Tibial nerve (tissue), 4 donors: ENCODE results near the gene PKNOX2.

Experiments
- EP300 ChIP-seq, 2 donors: sonication (generic); formaldehyde crosslinking; IDR thresholded peaks; one replicate each; pipeline ENCODE4 v1.6.1; 2017; ENCODE audit warnings: antibody characterized with exemption in 2 of 2, mild to moderate bottlenecking in 1 of 2
- TF ChIP-seq, protein P1 (sequence below), 5 experiments: fragments of 200-600 bp in 3 of 5; fragments of 450-650 bp in 2 of 5; sonication (generic) in 3 of 5; IDR thresholded peaks; one replicate each; pipeline ENCODE4 v1.5.1; 2016 to 2019; ENCODE audit warnings: antibody characterized with exemption in 5 of 5, mild to moderate bottlenecking in 3 of 5, moderate library complexity in 2 of 5

DNA sequence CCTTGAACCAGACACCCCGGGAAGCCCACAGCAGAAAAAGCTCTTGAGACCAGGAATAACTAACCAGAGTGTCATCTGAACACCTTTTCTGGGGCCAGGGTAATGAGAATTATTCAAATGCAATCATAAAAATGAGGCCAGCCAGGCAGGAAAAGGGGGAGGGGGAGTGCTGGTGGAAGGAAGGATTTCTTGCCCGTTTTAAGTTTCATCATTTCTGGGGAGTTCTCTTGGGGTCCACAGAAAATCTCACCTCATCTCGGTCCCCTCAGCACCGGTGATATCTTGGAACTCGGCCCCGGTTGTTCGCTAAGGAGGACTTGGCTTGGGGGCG, 495 bp upstream of the PKNOX2 start:
- TF ChIP-seq, protein P1, sequence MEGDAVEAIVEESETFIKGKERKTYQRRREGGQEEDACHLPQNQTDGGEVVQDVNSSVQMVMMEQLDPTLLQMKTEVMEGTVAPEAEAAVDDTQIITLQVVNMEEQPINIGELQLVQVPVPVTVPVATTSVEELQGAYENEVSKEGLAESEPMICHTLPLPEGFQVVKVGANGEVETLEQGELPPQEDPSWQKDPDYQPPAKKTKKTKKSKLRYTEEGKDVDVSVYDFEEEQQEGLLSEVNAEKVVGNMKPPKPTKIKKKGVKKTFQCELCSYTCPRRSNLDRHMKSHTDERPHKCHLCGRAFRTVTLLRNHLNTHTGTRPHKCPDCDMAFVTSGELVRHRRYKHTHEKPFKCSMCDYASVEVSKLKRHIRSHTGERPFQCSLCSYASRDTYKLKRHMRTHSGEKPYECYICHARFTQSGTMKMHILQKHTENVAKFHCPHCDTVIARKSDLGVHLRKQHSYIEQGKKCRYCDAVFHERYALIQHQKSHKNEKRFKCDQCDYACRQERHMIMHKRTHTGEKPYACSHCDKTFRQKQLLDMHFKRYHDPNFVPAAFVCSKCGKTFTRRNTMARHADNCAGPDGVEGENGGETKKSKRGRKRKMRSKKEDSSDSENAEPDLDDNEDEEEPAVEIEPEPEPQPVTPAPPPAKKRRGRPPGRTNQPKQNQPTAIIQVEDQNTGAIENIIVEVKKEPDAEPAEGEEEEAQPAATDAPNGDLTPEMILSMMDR (IDR thresholded peaks at IDR 0.05) = no peak
- no peak for TF ChIP-seq EP300 (IDR thresholded peaks at IDR 0.05)
